ENCODE results near the gene SHISA6.

SHISA6 gene

DNA sequence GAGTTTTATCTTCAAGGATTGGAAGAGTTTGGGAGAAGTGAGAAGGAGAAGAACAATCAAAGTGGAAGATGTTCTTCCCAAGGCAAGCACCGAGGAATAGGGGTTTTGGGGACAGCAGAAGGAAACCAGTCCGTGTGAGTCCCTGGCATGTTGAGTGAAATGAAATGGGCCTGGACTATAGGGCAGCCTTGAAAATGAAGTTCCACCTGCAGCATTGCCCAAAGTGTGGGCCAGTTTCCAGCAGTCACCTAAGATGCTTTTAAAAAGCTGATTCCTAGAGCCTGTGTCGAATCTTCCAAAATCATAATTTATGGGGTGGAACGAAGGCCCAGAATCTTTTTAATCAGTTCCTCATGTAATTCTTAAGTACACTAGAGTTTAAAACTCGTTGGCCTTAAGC, 297.4 kb downstream of the SHISA6 start:
- DNase-seq (ENCODE audit: low spot score) = no peak

GRCh38 chr17:11539637-11540036, 298.6 kb downstream of the SHISA6 start:
- no peak for DNase-seq (ENCODE audit: low spot score)

- DNase-seq (ENCODE audit: low spot score) = no peak
Measured at GRCh38 chr17:11545002-11545401, 304.0 kb downstream of the SHISA6 start.

- DNase-seq (ENCODE audit: low spot score) = no peak
Measured at GRCh38 chr17:11545696-11546095, 304.7 kb downstream of the SHISA6 start.

GRCh38 chr17:11547853-11548252, 306.8 kb downstream of the SHISA6 start:
- DNase-seq (ENCODE audit: low spot score) = no peak

- DNase-seq (ENCODE audit: low spot score) = no peak
Measured at GRCh38 chr17:11548398-11548797, 307.4 kb downstream of the SHISA6 start.

GRCh38 chr17:11550431-11550830, 309.4 kb downstream of the SHISA6 start:
- DNase-seq (ENCODE audit: low spot score) = no peak

GRCh38 chr17:11551442-11551841, 310.4 kb downstream of the SHISA6 start:
- DNase-seq (ENCODE audit: low spot score) = no peak

- DNase-seq (ENCODE audit: low spot score) = no peak
Measured at GRCh38 chr17:11553135-11553534, 312.1 kb downstream of the SHISA6 start.

GRCh38 chr17:11554042-11554441, 313.0 kb downstream of the SHISA6 start:
- DNase-seq (ENCODE audit: low spot score) = no peak

GRCh38 chr17:11554542-11554941, 313.5 kb downstream of the SHISA6 start:
- no peak for DNase-seq (ENCODE audit: low spot score)

GRCh38 chr17:11555530-11555929, 314.5 kb downstream of the SHISA6 start:
- no peak for DNase-seq (ENCODE audit: low spot score)

DNA sequence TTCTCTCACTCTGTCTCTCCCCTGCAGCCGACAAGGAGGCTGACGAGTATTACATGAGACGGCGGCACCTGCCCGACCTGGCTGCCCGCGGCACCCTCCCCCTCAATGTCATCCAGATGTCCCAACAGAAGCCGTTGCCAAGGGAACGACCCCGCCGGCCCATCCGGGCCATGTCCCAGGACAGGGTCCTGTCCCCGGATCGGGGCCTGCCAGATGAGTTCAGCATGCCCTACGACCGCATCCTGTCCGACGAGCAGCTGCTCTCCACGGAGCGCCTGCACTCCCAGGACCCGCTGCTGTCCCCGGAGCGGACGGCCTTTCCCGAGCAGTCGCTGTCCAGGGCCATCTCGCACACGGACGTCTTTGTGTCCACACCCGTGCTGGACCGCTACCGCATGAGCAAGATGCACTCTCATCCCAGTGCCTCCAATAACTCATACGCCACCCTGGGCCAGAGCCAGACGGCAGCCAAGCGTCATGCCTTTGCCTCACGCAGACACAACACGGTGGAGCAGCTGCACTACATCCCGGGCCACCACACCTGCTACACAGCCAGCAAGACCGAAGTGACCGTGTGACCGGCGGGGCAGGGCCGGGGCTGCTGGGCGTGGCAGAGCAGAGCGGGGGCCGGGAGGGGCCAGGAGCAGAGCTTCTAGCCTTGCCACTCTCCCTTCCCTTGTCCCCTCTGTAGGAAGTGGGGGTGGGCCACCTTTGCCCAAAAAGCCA, 316.9 kb downstream of the SHISA6 start:
- DNase-seq (ENCODE audit: low spot score) = no peak

DNA sequence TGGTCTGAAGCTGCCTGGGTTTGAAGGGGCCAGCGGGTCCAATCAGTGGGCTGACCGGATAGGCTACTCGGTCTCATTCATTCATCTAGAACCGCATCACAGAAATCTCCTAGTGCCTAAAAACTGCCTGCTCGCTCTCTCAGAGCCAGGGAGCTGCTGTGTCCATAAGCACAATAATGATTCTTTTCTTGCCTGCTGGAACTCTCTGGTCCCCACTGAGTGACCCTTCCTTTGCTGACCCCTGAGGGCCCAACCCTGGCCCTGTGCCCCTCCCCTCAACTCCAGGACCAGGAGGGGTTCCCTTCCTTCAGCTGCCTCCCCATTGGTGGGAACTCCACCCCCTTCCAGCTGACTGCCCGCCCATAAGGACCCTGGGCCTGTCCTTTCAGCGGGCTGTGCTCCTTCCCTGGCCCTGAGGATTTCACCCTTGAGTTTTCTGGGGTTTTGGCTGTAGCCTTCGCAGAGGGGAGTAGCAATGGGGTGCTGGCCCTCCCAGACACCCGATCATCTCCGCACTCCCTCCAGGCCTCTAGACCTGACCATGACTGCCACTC, 317.7 kb downstream of the SHISA6 start:
- DNase-seq (ENCODE audit: low spot score) = no peak

DNA sequence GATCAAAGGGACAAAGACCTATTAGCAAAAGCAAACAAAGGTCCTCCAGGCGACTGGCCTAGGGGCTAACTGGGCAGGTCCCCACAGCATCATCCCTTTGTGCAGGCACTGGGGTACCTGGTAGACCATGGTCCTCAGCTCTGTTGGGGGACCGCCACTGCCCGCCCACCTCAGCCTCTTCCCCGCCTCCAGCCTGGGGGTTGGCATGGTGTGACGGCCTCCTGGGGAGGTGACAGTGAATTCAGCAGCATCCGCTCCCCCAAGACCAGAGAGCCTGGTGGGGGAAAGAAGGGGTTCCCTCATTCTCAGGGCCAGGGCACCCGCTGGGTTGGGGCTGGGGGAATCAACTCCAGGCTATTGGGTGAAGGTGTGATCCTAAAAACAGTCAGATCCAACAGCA, 318.6 kb downstream of the SHISA6 start:
- no peak for DNase-seq (ENCODE audit: low spot score)

DNA sequence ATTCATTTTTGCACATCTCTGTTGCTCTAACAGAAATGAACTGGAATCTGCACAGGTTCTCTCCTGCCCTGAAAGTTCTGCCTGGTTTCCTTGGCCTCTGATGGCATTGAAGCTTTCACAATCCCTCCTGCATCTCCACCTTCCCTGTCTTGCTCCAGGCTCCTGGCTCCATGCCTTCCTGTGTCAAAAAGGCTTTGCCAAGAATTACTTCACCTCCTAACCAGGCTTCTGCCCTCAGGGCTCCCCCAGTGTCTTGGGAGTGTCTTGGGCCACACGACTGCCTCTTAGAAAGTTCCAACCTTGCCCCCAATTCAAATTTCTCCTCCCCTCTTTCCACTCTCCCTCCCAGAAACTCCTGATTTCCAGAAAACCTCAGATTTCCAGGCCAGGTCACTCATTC, 320.3 kb downstream of the SHISA6 start:
- DNase-seq (ENCODE audit: low spot score) = no peak

GRCh38 chr17:11561702-11562101, 320.7 kb downstream of the SHISA6 start:
- no peak for DNase-seq (ENCODE audit: low spot score)

- no peak for DNase-seq (ENCODE audit: low spot score)
Measured at GRCh38 chr17:11564589-11565380, 323.8 kb downstream of the SHISA6 start.

- DNase-seq (ENCODE audit: low spot score) = no peak
Measured at GRCh38 chr17:11565591-11565990, 324.6 kb downstream of the SHISA6 start.

DNA sequence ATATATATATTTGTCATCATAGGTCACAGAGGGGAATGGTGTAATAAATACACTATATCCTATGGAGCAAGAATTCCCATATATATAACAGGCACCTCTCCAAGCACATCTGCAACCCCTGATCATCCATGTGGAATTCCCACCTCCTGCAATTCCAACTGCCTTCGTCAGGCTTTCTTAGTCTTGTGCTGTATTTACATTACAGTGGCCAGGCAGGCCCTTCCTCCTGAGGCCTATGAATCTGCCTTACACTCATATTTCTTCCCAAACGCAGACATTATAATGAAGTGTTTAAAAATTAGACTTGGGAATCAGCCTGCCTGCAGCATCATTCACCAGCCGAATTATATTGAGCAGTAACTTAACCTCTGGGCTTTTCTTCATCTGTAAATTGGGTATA, 338.0 kb downstream of the SHISA6 start:
- no peak for DNase-seq (ENCODE audit: low spot score)

DNA sequence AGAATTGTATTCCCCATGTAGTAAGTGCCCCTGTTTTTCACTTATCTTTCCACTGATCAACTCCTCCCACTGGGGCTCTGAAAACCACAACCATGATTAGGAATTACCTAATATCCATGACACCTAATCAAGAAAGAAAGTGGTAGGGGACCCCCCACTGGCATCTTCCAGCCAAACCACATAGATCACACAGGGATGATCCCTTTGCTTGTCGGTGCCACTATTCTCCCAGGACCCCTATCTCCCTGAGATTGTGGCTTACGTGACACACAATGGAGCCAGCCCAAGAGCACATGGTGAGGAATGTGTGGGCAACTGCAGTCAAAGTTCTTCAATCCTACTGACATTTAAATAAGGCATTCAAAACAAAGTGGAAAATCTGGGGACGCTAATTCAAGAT, 339.7 kb downstream of the SHISA6 start:
- no peak for DNase-seq (ENCODE audit: low spot score)

DNA sequence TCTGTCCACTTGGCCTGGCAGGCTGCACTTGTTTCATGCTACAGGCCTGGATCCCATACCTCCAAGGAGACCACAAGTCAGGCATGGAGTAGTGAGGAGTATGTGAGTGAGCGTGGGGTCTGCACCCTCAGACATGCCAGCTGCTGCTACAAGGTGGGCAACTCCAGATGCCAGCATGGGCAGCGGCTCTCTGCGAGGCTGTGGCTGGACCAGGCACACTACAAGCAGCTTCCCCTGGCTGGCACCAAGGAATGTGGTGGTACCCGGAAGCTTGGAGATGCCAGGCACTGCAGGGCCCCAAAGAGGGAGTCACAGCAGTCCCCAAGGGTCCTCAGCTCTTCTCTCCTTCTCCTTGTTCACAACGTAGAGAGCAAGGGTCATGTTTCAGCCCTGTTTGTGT, 341.2 kb downstream of the SHISA6 start:
- DNase-seq (ENCODE audit: low spot score) = no peak

- no peak for DNase-seq (ENCODE audit: low spot score)
Measured at GRCh38 chr17:11583306-11583992, 342.4 kb downstream of the SHISA6 start.

Data from COLO829 (cell line).